ENCODE measurements around the gene ATOH8. TPM values are rescaled to one million over a fixed set of nuclear protein-coding genes. Genes with fewer than 3 reads are reported as not detected.

Gene ATOH8
- total RNA-seq, 4 donors from 2014 or later = 2.0 to 24.6 (median 7.6) TPM

DNA sequence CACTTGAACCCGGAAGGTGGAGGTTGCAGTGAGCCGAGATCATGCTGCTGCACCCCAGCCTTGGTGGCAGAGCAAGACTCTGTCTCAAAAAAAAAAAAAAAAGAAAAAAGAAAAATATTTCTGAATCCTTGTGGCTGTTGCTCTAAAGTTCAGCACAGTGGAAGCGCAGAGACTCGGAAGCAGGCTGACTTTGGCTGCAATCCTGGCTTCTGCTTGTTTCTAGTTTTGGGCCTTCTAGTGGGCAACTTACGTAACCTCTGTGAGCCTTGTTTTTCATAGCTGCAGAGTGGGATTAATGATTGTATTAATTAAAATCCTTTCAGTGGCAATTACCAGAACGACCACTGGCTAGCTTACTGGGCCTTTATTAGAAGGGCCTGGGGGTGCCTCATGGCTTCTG, 31.3 kb upstream of the ATOH8 start:
- H3K27me3 ChIP-seq = no peaks in the 10 kb centered on the region
- H3K4me3 ChIP-seq = no peak overlapping the region
- no peaks in the 10 kb centered on the region for H3K9me3 ChIP-seq
- DNase-seq = no peak
- H3K36me3 ChIP-seq = no peaks in the 10 kb centered on the region
- intact Hi-C loops (cut with DNase I) = no loop called here
- TF ChIP-seq POLR2A (IDR thresholded peaks at IDR 0.05) = no peak
- TF ChIP-seq, protein P1, sequence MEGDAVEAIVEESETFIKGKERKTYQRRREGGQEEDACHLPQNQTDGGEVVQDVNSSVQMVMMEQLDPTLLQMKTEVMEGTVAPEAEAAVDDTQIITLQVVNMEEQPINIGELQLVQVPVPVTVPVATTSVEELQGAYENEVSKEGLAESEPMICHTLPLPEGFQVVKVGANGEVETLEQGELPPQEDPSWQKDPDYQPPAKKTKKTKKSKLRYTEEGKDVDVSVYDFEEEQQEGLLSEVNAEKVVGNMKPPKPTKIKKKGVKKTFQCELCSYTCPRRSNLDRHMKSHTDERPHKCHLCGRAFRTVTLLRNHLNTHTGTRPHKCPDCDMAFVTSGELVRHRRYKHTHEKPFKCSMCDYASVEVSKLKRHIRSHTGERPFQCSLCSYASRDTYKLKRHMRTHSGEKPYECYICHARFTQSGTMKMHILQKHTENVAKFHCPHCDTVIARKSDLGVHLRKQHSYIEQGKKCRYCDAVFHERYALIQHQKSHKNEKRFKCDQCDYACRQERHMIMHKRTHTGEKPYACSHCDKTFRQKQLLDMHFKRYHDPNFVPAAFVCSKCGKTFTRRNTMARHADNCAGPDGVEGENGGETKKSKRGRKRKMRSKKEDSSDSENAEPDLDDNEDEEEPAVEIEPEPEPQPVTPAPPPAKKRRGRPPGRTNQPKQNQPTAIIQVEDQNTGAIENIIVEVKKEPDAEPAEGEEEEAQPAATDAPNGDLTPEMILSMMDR (IDR thresholded peaks at IDR 0.05) = no peak
- WGBS, 2 donors = 85 to 87% methylated on average over 3 to 6 of the region's 6 CpGs
- peaks cover 0 to 2% (median 0%) of the 10 kb centered on the region in 3 donors for H3K4me1 ChIP-seq
- no peak overlapping the region for H3K27ac ChIP-seq

GRCh38 chr2:85723707-85724360, 30.0 kb upstream of the ATOH8 start:
- DNase-seq = no peak
- Histone ChIP-seq H3K27me3 (peaks cover 0 to 6% (median 0%) of the 10 kb centered on the region in 4 donors), H3K9me3 (no peaks in the 10 kb centered on the region), H3K4me1 (peaks cover 2 to 13% (median 7%) of the 10 kb centered on the region in 3 donors), H3K4me3 (no peak overlapping the region), H3K36me3 (no peaks in the 10 kb centered on the region), H3K27ac (no peak overlapping the region)
- intact Hi-C loops (cut with DNase I) = no loop called here
- TF ChIP-seq, protein P1 (IDR thresholded peaks at IDR 0.05) = no peak
- TF ChIP-seq POLR2A (IDR thresholded peaks at IDR 0.05) = no peak
- WGBS, 2 donors = 82 to 95% methylated on average over 2 of the region's 2 CpGs

- 89% methylated on average over 5 of the region's 5 CpGs; no CpG with 5 or more reads in 1 of the 2 donors for WGBS, 2 donors
- H3K4me3 ChIP-seq = no peak overlapping the region
- H3K27ac ChIP-seq = no peak overlapping the region
- no peak for TF ChIP-seq POLR2A (IDR thresholded peaks at IDR 0.05)
- TF ChIP-seq, protein P1 (IDR thresholded peaks at IDR 0.05) = no peak
- H3K9me3 ChIP-seq = no peaks in the 10 kb centered on the region
- H3K27me3 ChIP-seq = peaks cover 0 to 6% (median 0%) of the 10 kb centered on the region in 4 donors
- peaks cover 6 to 20% (median 8%) of the 10 kb centered on the region in 3 donors for H3K4me1 ChIP-seq
- intact Hi-C loops (cut with DNase I) = loop anchor here (5.0 kb wide), 1 partner anchor 88 kb away; no protein-coding TSS in a partner anchor
- DNase-seq = no peak
- no peaks in the 10 kb centered on the region for H3K36me3 ChIP-seq
Observed at GRCh38 chr2:85724731-85725181, 29.0 kb upstream of the ATOH8 start.

DNA sequence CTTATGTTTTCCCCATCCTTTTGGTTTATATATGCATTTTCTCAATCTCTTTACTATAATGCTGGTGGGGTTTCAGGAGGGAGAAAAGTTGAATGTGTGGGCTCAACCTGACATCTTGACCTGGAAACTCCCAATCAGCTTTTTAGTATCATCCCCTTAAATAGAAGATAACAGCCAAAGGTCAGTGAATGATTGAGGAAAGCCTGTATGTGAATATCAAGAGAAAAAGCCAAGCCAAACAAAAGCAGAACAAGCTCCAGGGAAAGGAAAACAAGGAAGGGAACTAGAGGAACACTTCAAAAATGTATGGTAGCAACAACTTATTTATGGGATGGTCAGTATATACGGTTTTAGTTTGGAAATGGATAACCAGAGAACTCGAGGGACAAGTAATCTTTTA, 28.3 kb upstream of the ATOH8 start:
- Histone ChIP-seq H3K4me3 (no peak overlapping the region), H3K9me3 (no peaks in the 10 kb centered on the region), H3K27ac (no peak overlapping the region), H3K27me3 (peaks cover 0 to 6% (median 0%) of the 10 kb centered on the region in 4 donors), H3K4me1 (peaks cover 6 to 20% (median 8%) of the 10 kb centered on the region in 3 donors), H3K36me3 (no peaks in the 10 kb centered on the region)
- no peak for DNase-seq
- TF ChIP-seq POLR2A (IDR thresholded peaks at IDR 0.05) = no peak
- TF ChIP-seq, protein P1 (IDR thresholded peaks at IDR 0.05) = no peak
- 44 to 49% methylated on average over 2 of the region's 2 CpGs for WGBS, 2 donors
- intact Hi-C loops (cut with DNase I) = loop anchor here (5.0 kb wide), 1 partner anchor 87 kb away; no protein-coding TSS in a partner anchor

DNA sequence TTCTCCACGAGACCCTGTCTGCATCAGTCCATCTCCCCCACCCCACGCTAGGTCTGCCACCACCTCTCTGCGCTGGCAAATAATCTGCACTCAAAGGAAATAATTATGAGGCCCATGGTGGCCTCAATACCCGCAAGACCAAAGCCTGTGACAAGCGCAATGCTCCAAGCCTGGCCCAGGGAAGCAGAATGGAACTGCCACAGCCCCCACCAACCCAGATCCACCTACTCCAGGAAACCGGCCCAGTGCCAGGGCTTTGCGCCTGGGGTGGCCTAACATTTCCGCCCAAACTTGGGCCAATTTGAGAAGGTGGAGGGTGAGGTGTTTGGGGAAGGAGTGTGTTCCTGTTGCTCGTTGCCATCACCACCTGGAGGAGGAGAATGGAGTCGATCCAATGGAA, 26.0 kb upstream of the ATOH8 start:
- Histone ChIP-seq H3K27me3 (peaks cover 0 to 6% (median 0%) of the 10 kb centered on the region in 4 donors), H3K4me3 (no peak overlapping the region), H3K9me3 (no peaks in the 10 kb centered on the region), H3K27ac (peak overlapping the region in 2 of 4 donors; percentile 8 to 32), H3K36me3 (no peaks in the 10 kb centered on the region), H3K4me1 (peaks cover 6 to 27% (median 8%) of the 10 kb centered on the region in 3 donors)
- intact Hi-C loops (cut with DNase I) = loop anchor here (5.0 kb wide), 1 partner anchor 85 kb away; no protein-coding TSS in a partner anchor
- no peak for TF ChIP-seq POLR2A (IDR thresholded peaks at IDR 0.05)
- TF ChIP-seq, protein P1 (IDR thresholded peaks at IDR 0.05) = no peak
- no peak for DNase-seq
- WGBS, 2 donors = 64 to 76% methylated on average over 5 to 7 of the region's 10 CpGs

Data from esophagus squamous epithelium (tissue), 5 donors.